ENCODE measurements around the gene BTNL9. TPM values are rescaled to one million over a fixed set of nuclear protein-coding genes. Genes with fewer than 3 reads are reported as not detected.

BTNL9 gene
- total and polyA plus RNA-seq, 9 of the 15 experiments (the other 6 are each of a cell fraction or from before 2014, with no cell fraction given) = 3.7 to 86.7 (median 29.4) TPM

GRCh38 chr5:181052672-181053487, 12.8 kb downstream of the BTNL9 start:
- H3K4me3 ChIP-seq = peak overlapping the region; percentile 84
- H3K9ac ChIP-seq (ENCODE audit: insufficient read depth in 1 of 2, low read depth in 2 of 2, low read length in 2 of 2) = peak overlapping the region; percentile 70 to 97
- ATAC-seq (peak; percentile 63), FAIRE-seq (no peak), DNase-seq (ENCODE audit: extremely low read depth in 1 of 4, low spot score in 3 of 4) (peak; percentile 81 to 94 (median 93))
- intact Hi-C loops (cut with micrococcal nuclease) (loop anchor here (2.0 to 5.0 kb wide), 2 partner anchors 24 to 271 kb away; no protein-coding TSS in a partner anchor), in situ Hi-C loops (cut with MboI) (no loop called here)
- peaks cover 23% of the 10 kb centered on the region for H3K36me3 ChIP-seq (ENCODE audit: control insufficient read depth, insufficient read depth, low read length)
- peak overlapping the region; percentile 89 for H3K27ac ChIP-seq (ENCODE audit: extremely low read depth, low read depth, low read length)
- H2AFZ ChIP-seq (ENCODE audit: low read depth, low read length) = peak overlapping the region; percentile 95
- H3K27me3 ChIP-seq (ENCODE audit: control insufficient read depth in 2 of 2, insufficient read depth in 2 of 2, low read length in 2 of 2) = no peaks in the 10 kb centered on the region
- H3K79me2 ChIP-seq (ENCODE audit: control insufficient read depth, insufficient read depth, low read length) = peaks cover 58% of the 10 kb centered on the region
- no peaks in the 10 kb centered on the region for H4K20me1 ChIP-seq (replicated peaks; ENCODE audit: control insufficient read depth, insufficient read depth, low read length)
- no peaks in the 10 kb centered on the region for H3K9me3 ChIP-seq (replicated peaks; ENCODE audit: control insufficient read depth, insufficient read depth, low read depth, low read length)
- ChIA-PET CTCF (ENCODE audit: low intra/inter-chr PET ratio) (interaction anchor here (0.7 kb wide), 1 partner anchor 66 kb away, joined by 3 read pairs; no protein-coding TSS in a partner anchor), POLR2A (interaction anchor here (0.6 to 1.3 kb wide), 5 partner anchors 9 to 243 kb away, joined by 3 to 4 read pairs (median 3); no protein-coding TSS in a partner anchor)
- WGBS (ENCODE audit: insufficient coverage, low coverage, missing lambda C conversion rate) = 0% methylated on average over 20 of the region's 120 CpGs
- peak overlapping the region; percentile 99 for H3K4me2 ChIP-seq (ENCODE audit: insufficient read depth, low read length)
- no TSS peak for BruUV-seq (replicated peaks)
- no peaks in the 10 kb centered on the region for H3K9me1 ChIP-seq (ENCODE audit: control insufficient read depth, insufficient read depth, low read length)
- peaks cover 38 to 41% of the 10 kb centered on the region in 2 experiments for H3K4me1 ChIP-seq (replicated peaks in 1 of 2; ENCODE audit: control insufficient read depth in 2 of 2, insufficient read depth in 2 of 2, low read length in 2 of 2)
- TF ChIP-seq NR2C2 (CRISPR knock-in tag; IDR thresholded peaks at IDR 0.05) (peak; percentile 71; the same call in 1 of the 2 replicates), NR2C2 (tag; IDR thresholded peaks at IDR 0.05) (peak; percentile 10; the same call in 1 of the 2 replicates), PHTF2 (CRISPR knock-in tag; IDR thresholded peaks at IDR 0.05) (no peak), CTBP1 (IDR thresholded peaks at IDR 0.05; ENCODE audit: borderline replicate concordance) (peak; percentile 48), ZBTB1 (CRISPR knock-in tag; IDR thresholded peaks at IDR 0.05; ENCODE audit: borderline replicate concordance, low read depth) (peak; percentile 93; the same call in 1 of the 2 replicates), MAX (CRISPR knock-in tag; IDR thresholded peaks at IDR 0.05) (peak; percentile 97), FOXP1 (CRISPR knock-in tag; IDR thresholded peaks at IDR 0.05) (peak; percentile 84), SREBF1 (IDR thresholded peaks at IDR 0.05; ENCODE audit: borderline replicate concordance, low read depth, low read length) (no peak), SRSF9 (IDR thresholded peaks at IDR 0.05; ENCODE audit: borderline replicate concordance, low read depth, low read length) (no peak), NCOA4 (IDR thresholded peaks at IDR 0.05; ENCODE audit: partially characterized antibody) (no peak), ZNF165 (CRISPR knock-in tag; IDR thresholded peaks at IDR 0.05; ENCODE audit: borderline replicate concordance) (0 out of 2 replicates have a peak, but pooled peaks have one; percentile 39), ZFP91 (CRISPR knock-in tag; IDR thresholded peaks at IDR 0.05) (0 out of 2 replicates have a peak, but pooled peaks have one; percentile 47), TCF15 (CRISPR knock-in tag; IDR thresholded peaks at IDR 0.05) (0 out of 2 replicates have a peak, but pooled peaks have one; percentile 48), ZNF217 (CRISPR knock-in tag; IDR thresholded peaks at IDR 0.05) (no peak), ESRRB (CRISPR knock-in tag; IDR thresholded peaks at IDR 0.05; ENCODE audit: borderline replicate concordance) (no peak), RFX5 (IDR thresholded peaks at IDR 0.05; ENCODE audit: low read depth, low read length) (no peak), TAL1 (IDR thresholded peaks at IDR 0.05) (no peak), ZFX (CRISPR knock-in tag; IDR thresholded peaks at IDR 0.05) (peak; percentile 67), ARHGAP35 (IDR thresholded peaks at IDR 0.05; ENCODE audit: partially characterized antibody) (no peak), GATAD2B (IDR thresholded peaks at IDR 0.05; ENCODE audit: borderline replicate concordance) (peak; percentile 19; the same call in 1 of the 2 replicates), TARDBP (IDR thresholded peaks at IDR 0.05) (no peak; the same call in 1 of the 2 replicates)
